ENCODE results near the gene FDPS. TPM values are rescaled to one million over a fixed set of nuclear protein-coding genes. Genes with fewer than 3 reads are reported as not detected.

Gene FDPS
- total and polyA plus RNA-seq, 4 donors = 176 to 370 (median 249) TPM

DNA sequence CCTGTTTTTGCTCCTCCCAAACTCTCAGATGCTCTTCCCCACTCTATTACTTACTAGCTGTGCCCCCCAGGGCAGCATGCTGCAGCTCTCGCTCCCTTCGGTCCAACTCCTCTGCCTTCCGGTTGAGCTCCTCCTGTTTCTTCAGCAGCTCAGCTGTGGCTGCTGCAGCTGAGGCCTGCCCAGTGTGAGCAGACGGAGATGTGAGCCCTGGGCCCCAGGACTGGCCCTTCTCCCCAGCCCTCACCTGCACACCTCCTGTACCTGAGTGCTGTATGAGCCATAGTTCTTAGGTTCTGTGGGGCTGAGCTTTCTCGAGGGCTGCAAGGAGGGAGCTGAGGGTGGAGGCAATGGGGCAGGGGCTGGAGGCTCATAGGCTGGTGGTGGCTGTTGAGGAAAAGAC, 48.4 kb upstream of the FDPS start:
- Histone ChIP-seq H3K36me3 (ENCODE audit: control insufficient read depth in 4 of 4, insufficient read depth in 3 of 4, low read depth in 1 of 4, low read length in 3 of 4) (peaks cover 0 to 32% (median 22%) of the 10 kb centered on the region in 4 donors), H3K9me3 (ENCODE audit: control insufficient read depth in 4 of 4, low read length in 3 of 4) (no peaks in the 10 kb centered on the region), H3K27me3 (ENCODE audit: control insufficient read depth in 4 of 4, insufficient read depth in 4 of 4, low read length in 3 of 4) (no peaks in the 10 kb centered on the region), H3K4me3 (ENCODE audit: low read depth in 1 of 3, low read length in 3 of 3) (no peak overlapping the region), H3K4me1 (ENCODE audit: control insufficient read depth in 4 of 4, insufficient read depth in 4 of 4, low read length in 3 of 4) (peaks cover 2 to 34% (median 24%) of the 10 kb centered on the region in 4 donors), H3K27ac (ENCODE audit: low read depth in 1 of 2, low read length in 2 of 2) (no peak overlapping the region), H3K9ac (ENCODE audit: low read depth in 1 of 2, low read length in 2 of 2) (no peak overlapping the region)
- WGBS = 97% methylated on average over 5 of the region's 5 CpGs
- DNase-seq (ENCODE audit: low spot score) = no peak
- TF ChIP-seq HNF4A (conservative IDR thresholded peaks at IDR 0.05) = no peak
- no peak for TF ChIP-seq EGR1 (IDR thresholded peaks at IDR 0.05; ENCODE audit: low read depth in 2 of 2)
- TF ChIP-seq REST (IDR thresholded peaks at IDR 0.05) = no peak
- no peak for TF ChIP-seq RXRA (IDR thresholded peaks at IDR 0.05)

DNA sequence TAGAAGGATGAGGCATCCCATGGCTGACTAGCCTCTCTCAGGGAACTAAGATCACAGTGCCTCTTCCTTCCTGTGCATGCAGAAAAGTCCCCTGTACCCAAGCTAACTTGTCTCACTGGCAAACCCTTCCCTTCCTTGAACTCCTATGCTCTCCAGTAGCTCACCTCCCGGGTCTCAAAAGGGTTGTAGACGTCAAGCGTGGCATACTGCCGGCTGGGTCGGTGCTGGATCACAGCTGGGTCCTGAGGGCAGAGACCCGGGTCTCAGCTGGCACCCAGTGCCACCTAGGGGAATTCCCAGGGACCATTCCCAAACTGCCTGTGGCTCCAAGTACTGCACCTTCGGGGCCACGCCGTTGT, 47.2 kb upstream of the FDPS start:
- Histone ChIP-seq H3K4me1 (ENCODE audit: control insufficient read depth in 4 of 4, insufficient read depth in 4 of 4, low read length in 3 of 4) (peaks cover 0 to 25% (median 17%) of the 10 kb centered on the region in 4 donors), H3K9ac (ENCODE audit: low read depth in 1 of 2, low read length in 2 of 2) (peak overlapping the region; percentile 63 to 88), H3K27me3 (ENCODE audit: control insufficient read depth in 4 of 4, insufficient read depth in 4 of 4, low read length in 3 of 4) (no peaks in the 10 kb centered on the region), H3K4me3 (ENCODE audit: low read depth in 1 of 3, low read length in 3 of 3) (peak overlapping the region; percentile 88 to 99 (median 91)), H3K27ac (ENCODE audit: low read depth in 1 of 2, low read length in 2 of 2) (peak overlapping the region; percentile 65 to 87), H3K9me3 (ENCODE audit: control insufficient read depth in 4 of 4, low read length in 3 of 4) (no peaks in the 10 kb centered on the region), H3K36me3 (ENCODE audit: control insufficient read depth in 4 of 4, insufficient read depth in 3 of 4, low read depth in 1 of 4, low read length in 3 of 4) (peaks cover 2 to 41% (median 30%) of the 10 kb centered on the region in 4 donors)
- no peak for DNase-seq (ENCODE audit: low spot score)
- no peak for TF ChIP-seq CTCF (IDR thresholded peaks at IDR 0.05; ENCODE audit: low read depth, low read length, missing input control)
- 0% methylated on average over 9 of the region's 9 CpGs for WGBS

GRCh38 chr1:155261852-155262673, 46.6 kb upstream of the FDPS start, which contains the start of gene SCAMP3:
TSS of gene SCAMP3 (minus strand) at chr1:155262360. CDS start at chr1:155262151, 209 bp downstream.
- Histone ChIP-seq H3K27ac (ENCODE audit: low read depth in 1 of 2, low read length in 2 of 2) (peak within 1 kb of the TSS; percentile 65 to 87), H3K9me3 (ENCODE audit: control insufficient read depth in 4 of 4, low read length in 3 of 4) (no peaks in the 10 kb centered on the region), H3K4me3 (ENCODE audit: low read depth in 1 of 3, low read length in 3 of 3) (peak within 1 kb of the TSS; percentile 88 to 99 (median 91)), H3K4me1 (ENCODE audit: control insufficient read depth in 4 of 4, insufficient read depth in 4 of 4, low read length in 3 of 4) (peaks cover 0 to 23% (median 16%) of the 10 kb centered on the region in 4 donors), H3K9ac (ENCODE audit: low read depth in 1 of 2, low read length in 2 of 2) (peak within 1 kb of the TSS; percentile 63 to 88), H3K27me3 (ENCODE audit: control insufficient read depth in 4 of 4, insufficient read depth in 4 of 4, low read length in 3 of 4) (no peaks in the 10 kb centered on the region), H3K36me3 (ENCODE audit: control insufficient read depth in 4 of 4, insufficient read depth in 3 of 4, low read depth in 1 of 4, low read length in 3 of 4) (peaks cover 4 to 45% (median 36%) of the 10 kb centered on the region in 4 donors)
- under 1% methylated on average over 47 of the region's 47 CpGs for WGBS
- DNase-seq (ENCODE audit: low spot score) = peak; percentile 83
- TF ChIP-seq HNF4G (IDR thresholded peaks at IDR 0.05) (peak; percentile 34), YY1 (IDR thresholded peaks at IDR 0.05) (peak; percentile 86), REST (IDR thresholded peaks at IDR 0.05) (peak; percentile 37), NR2F2 (IDR thresholded peaks at IDR 0.05) (peak; percentile 42), EGR1 (IDR thresholded peaks at IDR 0.05; ENCODE audit: low read depth in 2 of 2) (peak in 1 of 2 donors; percentile 47), TAF1 (conservative IDR thresholded peaks at IDR 0.05) (peak; percentile 63), MAX (IDR thresholded peaks at IDR 0.05) (peak; percentile 60), RXRA (IDR thresholded peaks at IDR 0.05) (peak; percentile 60 to 74), HNF4A (conservative IDR thresholded peaks at IDR 0.05) (peak; percentile 37 to 72), FOXA1 (IDR thresholded peaks at IDR 0.05) (no peak)
- TF ChIP-seq, protein P1, sequence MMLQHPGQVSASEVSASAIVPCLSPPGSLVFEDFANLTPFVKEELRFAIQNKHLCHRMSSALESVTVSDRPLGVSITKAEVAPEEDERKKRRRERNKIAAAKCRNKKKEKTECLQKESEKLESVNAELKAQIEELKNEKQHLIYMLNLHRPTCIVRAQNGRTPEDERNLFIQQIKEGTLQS (IDR thresholded peaks at IDR 0.05) = peak; percentile 35
- TF ChIP-seq, protein P2, sequence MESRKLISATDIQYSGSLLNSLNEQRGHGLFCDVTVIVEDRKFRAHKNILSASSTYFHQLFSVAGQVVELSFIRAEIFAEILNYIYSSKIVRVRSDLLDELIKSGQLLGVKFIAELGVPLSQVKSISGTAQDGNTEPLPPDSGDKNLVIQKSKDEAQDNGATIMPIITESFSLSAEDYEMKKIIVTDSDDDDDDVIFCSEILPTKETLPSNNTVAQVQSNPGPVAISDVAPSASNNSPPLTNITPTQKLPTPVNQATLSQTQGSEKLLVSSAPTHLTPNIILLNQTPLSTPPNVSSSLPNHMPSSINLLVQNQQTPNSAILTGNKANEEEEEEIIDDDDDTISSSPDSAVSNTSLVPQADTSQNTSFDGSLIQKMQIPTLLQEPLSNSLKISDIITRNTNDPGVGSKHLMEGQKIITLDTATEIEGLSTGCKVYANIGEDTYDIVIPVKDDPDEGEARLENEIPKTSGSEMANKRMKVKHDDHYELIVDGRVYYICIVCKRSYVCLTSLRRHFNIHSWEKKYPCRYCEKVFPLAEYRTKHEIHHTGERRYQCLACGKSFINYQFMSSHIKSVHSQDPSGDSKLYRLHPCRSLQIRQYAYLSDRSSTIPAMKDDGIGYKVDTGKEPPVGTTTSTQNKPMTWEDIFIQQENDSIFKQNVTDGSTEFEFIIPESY (IDR thresholded peaks at IDR 0.05) = peak; percentile 97
